Renal cortex interstitium (tissue), 11 donors: ENCODE data around the gene NACC2. TPM values are rescaled to one million over a fixed set of nuclear protein-coding genes. Genes with fewer than 3 reads are reported as not detected.

ENCODE experiments used
- DNase-seq, 11 donors: peaks; one replicate each; pipeline ENCODE4 v3.0.0-alpha.2; 2013; ENCODE audit warnings: low read depth in 9 of 11, low spot score in 4 of 11; ENCODE audit errors: extremely low read depth in 1 of 11
- polyA plus RNA-seq, 3 donors: library from polyadenylated mRNA; unstranded; fragments of 120-200 nt; gene quantifications; one replicate each; pipeline ENCODE4 v1.2.1, GENCODE V29; 2013; ENCODE audit not compliant: insufficient read length in 3 of 3

Gene NACC2
- polyA plus RNA-seq, 3 donors = 7.0 to 9.6 (median 9.4) TPM

DNA sequence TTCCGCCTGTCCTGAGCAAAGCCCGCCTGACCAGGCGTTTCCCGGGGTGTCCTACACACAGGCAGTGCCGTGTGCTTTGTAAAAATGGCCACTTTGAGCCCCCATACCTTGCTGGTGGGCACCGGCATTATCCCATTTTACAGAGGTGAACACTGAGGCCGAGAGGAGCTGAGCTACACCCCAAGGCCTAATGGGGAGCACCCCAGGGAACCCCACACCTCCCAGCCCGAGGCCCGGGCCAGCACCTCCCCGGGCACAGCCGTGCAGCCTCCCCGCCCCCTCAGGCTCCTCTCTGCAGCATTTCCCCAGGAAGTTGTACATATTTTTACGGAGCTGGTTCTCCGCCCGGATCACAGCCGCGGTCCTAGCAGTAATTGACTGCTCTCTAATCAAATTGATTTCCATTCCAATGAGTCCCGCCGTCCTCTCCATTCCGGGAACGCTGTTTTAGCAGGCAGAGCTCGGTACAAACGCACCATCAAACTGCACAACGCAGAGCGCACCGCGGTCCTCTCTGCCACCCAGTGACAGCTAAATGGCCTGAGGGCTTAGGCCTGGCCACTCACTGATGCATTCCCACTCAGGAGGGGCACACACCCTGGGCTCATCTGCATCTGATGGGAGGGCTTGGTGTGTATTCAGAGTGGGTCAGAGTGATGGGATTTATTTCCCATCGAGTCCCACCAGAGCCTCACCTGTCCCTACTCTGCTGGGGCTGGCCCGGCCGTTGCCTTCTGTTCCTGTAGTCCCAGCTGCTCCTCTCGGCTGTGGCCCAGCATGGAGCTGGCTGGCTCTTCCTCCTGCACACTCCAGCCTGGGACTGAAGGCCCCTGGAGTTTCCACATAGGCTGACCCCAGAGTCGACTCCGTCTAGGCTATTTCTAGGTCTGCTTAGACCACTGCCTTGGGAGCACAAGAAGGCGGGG is 97.7 kb downstream of the NACC2 start:
- DNase-seq = no peak

DNA sequence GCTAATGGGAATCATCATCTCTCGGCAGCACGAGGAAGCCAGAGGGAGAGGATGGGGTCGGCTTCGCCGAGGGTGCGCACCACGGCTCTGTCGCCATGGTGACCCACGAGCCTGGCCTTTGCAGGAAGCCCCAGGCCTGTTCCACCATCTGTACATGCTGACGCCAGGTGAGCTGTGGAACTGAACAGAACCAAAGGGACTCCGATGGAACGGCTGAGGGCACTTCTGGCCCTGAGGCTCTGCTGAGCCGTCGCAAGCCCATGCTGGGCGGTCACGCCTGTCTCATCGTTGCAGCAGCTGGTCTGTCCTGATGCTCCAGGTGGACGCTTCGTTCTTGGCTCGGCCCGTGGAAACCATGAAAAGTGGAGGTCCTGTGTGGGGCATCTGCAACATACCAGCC is 99.3 kb downstream of the NACC2 start:
- DNase-seq = no peak

DNA sequence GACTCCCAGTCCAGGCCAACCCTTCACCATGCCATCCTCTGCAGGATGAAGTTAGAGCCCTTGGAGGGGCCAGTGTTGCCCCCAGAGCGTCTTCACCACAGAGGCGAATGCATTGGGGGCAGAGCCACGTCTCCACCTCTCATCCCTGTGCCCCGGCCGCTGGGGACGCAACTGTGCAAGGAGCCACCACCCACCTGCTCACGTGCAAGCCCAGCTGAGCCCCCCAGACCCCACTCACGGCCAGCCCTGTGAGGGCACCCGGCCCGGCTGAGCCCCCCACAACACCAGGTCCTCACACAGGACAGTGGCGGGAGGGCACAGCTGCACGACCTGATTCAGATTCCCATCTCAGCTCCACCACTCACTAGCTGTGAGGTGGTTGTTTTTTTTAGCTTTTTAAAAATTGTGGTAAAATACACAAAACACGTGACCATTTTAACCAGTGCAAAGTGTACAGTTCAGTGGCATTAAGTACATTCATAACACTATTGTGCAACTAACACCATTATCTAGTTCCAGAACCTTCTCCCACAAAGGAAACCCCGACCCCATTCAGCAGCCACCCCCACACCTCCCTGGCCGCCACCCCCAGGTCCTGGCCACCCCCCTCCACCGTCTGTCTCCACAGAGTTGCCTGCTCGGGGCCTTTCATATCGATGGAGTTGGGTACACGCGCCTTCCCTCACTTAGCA is 100.4 kb downstream of the NACC2 start:
- DNase-seq = no peak

DNA sequence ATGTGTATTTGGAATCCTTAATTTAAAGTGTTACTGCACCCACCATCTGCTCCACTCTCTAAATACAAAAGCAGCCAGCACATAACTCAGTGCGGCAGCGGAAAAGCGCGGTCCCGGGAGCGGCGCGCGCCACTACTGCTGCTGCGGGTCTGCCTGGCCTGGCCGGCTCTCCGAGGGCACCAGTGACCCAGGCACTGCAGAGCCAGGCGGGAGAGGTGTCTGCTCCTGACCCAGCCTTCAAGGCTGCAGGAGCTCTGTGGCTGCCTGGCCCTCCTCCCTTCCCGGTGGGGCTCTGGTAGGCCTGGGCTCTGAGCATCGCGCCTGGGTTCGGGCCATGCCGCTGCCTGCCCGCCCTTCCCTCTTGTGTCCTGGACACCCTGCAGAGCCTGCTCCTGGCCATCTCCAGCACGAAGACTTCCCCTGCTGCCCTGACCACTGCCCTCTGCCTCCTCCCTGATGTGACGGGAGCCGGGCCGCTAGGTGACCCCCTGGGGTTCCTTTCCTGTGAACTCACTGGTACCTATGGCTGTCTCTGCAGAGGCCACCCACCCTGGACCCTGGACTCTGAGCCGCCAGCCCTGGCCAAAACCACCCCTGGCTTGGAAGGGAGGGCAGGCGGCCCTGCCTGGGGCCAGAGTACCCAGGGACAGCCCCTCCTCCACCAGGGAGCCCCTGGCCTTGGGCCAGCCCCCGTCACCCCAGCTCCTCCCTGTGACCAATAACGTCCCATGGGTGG is 101.2 kb downstream of the NACC2 start:
- DNase-seq = no peak

DNA sequence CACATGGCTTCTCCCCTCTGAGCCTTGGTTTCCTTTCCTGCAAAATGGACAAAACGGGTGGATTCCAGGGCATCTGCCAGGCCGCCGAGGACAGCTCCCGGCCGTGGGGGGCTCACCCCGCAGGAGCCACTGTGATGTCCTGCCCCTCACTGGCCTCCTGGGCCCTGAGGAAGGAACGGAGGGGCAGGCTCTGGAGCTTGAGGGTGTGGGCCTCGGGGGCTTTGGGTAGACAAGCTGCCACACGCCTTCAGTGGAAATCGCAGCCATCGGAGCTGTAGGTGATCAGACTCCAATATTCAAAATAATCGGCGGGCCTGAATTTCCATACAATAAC is 101.7 kb downstream of the NACC2 start:
- DNase-seq = no peak

DNA sequence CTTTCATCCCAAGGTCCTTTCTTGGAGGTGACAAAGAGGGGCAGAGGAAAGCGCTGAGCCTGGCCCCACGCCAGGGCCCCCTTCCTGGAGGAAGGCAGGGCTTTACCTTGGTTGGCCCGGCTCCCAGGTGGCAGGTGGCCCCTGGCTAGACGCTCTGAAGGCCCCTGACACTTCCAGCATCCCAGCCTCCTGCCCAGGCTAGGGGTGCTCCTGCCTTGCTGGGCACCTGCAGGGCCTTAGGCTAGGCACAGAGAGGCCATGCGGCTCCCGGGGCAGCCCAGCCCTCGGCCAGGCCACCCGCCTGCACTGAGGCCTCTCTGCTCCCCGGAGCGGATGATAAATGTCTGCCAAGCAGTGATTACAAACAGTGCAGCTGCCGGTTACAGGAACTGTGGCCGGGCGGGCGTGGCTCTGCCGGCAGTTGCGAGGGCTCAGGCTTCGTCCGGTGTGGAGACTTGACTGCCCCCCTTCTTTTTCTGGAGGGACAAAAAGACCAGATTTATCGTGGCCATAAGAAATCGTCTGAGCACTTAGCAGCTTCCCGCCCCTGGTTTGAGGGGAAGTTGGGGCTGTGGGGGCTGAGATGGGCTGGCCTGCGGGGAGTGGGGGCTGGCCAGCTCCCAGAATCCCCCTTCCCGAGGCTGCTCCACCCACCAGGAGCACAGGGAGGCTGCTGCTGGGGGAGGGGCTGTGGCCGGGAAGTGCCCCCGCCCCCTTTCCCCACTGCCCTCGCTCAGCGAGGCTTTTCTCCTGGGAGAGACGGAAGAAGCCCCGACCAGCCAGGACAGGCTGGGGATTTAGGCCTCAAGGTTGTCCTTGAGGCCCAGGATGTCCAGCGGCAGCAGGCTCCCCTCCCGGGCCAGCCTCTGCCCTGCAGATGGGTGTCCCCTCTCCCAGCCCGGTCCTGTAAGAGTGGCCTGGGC is 102.3 kb downstream of the NACC2 start:
- peak in 10 of 11 donors; percentile 71 to 89 (median 84) for DNase-seq

DNA sequence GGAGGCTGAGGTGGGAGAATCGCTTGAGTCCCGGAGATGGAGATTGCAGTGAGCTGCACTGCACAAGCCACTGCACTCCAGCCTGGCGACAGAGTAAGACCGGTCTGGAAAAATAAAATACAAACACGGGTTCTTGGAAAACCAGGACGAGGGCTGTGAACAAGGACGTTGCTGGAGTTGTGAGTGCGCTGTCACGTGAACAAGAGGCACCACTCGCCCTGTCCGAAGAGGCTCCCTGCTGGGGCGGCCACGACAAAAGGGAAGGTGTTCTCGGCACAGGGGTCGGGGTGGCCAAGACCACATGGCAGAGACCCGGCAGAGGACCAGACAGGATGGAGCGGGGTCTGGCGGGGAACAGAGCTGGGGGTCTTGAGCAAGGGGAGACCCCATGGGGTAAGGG is 103.3 kb downstream of the NACC2 start:
- DNase-seq = no peak

DNA sequence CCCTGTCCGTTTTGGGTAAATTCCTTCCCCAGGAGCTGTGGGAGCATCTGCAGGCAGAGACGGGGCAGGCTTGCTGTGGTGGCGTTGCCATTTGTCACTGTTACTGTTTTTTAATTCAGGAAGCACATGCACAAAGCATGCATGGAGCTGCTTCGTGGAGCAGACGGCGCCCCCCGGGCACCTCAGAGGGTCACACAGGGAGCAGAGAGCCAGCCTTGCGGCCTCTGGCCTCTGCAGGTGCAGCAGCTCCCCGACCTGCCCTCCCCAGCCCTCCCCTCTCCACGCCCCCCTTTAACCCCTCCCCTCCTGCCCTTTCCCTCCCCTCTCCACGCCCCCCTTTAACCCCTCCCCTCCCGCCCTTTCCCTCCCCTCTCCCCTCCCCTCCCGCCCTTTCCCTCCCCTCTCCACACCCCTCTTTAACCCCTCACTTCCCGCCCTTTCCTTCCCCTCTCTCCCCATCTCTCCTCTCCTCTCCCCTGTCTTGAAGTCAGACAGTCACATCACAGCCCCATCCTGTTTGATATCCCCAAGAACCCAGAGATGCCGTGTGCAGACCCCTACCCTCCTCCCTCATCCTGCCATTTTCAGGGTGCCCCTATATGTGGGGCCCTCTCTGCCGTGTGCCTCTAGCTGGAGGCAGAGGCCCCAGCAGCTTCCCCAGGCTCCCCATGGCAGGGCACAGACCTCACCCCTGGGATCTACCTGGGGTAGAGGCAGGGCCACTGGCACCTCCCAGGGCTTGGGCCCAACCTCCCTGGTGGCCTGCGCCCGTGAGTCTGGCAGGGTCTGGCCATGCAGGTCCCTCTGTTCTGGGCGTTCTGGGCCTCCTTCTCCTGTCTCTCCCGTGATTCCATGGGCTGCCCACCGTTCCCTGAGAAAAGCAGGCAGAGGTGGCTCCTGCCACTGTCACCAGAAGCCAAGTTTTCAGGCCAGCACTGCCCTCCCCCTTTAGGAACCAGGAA is 104.3 kb downstream of the NACC2 start:
- peak in 1 of 11 donors; percentile 49 for DNase-seq

DNA sequence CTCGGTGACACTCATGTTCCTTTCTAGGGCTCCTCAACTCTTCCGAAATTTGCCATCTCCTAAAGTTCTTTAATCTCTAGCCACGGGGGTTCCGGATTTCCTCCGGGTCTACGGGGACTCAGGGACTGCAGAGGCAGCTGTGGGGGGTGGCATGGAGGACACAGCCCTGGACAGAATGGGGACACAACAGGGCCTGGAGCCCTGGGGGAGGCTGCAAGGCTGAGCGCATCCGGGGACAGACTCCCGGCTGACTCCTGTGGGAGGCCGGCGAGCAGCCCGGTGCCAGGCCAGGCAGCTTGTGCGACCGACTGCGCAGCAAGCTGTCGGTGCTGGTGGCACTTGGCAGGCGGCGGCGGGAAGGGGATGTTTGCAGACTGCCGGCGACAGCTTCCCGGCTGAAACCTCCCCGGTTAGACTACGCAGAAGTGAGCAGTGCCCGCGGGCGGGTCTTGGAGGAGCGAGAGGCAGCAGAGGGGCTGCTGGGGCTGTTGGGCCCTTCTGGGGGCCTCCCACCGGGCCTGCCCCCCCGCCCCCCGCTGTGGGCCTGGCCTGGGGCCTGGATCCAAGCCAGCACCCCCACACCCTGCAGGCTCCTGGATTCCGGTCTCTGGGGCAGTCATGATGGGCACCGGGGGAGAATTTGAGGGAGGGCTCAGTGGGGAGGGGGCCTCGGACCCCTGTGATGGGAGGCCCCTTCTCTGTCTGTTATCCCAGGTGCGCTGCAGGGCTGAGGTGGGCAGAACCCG is 105.2 kb downstream of the NACC2 start:
- DNase-seq = no peak

DNA sequence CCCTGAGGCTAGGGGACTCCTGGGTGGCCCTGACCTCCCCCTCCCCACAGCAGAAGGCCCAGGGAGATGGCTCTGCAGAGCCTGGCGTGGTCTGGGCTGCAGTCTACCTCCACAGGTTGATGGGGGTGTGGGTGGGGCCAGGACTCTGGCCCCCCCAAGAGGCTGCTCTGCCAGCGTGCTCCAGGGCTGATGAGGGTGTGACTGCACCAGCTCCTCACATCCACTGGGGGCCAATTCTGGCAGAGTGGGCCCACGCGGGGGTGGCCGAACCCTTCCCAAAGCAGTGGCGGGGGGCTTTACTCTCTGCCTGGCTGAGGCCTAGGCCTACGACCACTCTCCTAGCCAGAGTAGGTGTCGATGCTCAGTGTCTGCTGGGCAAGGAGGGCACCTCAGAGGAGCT is 105.9 kb downstream of the NACC2 start:
- no peak for DNase-seq

DNA sequence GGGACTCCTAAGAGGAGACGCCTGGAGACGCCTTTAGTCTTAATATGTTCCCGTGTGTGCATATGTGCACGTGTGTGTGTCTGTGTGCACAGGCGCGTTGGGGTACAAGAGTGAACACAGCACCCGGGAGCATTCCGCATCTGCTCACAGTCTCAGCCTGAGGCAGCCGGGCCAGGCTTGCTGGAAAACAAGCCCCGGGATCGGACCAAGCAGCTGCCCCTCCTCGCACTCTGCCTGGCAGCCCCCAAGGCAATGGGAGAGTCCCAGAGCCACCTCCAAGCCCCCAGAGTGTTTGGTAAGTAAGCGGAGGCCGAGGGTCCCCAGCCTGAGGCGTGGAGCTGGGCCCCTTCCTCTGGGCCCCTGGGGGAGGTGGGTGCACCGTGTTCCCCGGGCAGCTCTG is 106.6 kb downstream of the NACC2 start:
- DNase-seq = no peak

DNA sequence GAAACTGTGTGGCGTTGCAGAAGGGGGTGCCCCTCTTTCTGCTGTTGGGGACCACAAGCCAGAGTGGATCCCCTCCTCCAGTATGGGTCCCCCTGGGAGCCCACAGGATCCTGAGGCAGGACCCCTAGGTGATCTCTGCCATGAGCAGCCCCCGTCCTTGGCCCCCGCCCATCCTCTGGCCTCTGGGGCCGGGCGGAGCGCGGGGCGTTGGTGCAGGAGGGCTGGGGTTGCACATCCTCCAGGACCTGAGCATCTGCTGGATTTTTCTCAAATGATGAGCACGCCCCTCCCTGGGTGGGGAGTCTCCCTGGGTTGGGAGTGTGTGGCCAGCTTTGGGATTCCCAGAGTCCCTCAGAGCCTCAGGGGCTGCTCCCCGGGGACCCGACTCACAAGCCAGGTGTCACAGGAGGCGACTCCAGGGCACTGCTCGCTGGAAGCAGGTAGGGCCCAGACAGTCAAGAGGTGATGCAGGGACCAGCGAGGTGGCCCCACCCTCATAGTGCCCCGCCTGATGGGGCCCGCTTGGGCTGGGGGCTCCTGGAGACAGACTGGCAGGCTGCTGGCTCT is 107.2 kb downstream of the NACC2 start:
- no peak for DNase-seq

DNA sequence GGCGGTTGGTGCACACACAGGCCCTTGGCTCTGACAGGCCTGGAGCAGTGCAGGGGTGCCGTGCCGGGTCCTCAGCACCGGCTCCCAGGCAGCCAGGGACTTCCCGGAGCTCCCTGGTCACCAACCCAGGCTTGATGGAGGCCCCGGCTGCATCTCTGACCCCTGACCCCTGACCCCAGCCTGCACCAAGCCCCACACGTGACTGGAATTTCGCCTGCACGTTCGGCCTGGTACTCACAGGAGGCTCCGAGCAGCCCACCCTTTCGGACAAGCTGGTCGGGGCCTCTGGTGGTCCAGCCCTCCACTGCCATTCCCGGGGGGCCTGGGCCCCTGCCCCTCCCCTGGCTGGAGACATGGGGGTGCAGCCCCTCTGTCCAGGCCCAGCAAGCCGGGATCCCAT is 108.5 kb downstream of the NACC2 start:
- DNase-seq = no peak

DNA sequence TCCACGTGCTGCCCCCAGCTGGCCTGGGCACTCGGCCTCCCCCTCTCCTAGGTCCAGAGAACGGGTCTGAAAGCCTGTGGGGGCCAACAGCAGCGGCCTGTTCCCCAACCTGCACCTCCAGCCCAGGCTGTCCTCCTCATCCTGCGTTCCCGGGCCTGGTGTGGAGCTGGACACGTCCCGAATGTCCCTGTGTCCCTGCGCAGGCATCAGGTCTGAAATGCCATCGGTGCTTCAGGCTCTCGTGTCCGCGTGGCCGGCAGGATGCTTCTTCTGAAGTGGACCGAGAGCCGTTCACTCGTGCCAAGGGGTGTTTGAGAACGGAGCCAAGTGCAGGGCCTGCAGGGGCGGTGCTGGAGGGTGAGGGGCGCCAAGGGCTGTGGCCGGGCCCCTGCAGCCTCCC is 109.2 kb downstream of the NACC2 start:
- DNase-seq = no peak

DNA sequence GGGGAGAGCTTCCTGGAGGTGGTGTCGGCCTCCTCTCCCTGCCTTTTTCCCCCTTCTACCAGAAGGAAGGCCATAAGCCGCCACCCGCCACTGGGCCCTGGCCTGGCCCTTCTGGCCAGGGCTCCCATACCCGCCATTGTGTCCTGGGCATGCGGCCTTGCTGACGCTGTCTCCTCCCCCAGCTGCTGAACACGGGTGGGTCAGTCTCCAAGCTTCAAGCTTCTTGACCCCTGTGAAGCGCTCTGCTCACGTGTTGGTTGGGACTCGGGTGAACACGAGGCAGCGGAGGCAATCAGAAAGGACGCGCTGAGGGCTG is 109.7 kb downstream of the NACC2 start:
- DNase-seq = no peak

DNA sequence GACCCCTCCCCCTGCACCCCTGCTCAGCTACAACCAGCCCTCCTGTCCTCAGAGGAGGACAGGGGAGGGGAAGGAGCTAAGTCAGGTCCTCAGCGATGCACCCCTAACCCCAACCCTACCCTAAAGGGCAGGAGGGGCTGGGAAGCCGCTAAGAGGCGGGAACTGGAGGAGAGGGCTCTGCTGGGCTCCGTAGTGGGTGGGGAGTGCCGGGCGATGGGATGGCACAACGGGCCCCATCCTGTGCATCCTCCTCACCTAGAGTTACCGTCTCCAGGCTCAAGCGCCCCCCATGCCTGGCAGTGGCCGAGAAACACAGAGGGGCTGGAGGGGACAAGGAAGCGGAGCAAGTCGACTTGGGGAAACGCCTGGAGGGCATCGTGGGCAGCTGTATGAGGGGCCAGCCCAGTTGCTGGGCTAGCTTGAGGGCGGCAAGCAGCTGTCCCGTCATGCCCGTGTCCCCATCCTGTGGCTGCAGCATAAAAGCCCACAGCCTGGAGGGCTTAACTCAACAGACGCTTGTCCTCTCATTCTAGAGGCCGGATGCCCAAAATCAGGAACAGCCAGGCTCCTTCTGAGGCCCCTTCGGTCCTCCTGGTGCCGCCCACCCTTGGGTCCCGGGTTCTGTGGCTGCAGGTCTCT is 110.9 kb downstream of the NACC2 start:
- no peak for DNase-seq
